GM18873 (cell line): ENCODE data around the gene TNFSF11.

ENCODE experiments used
- ATAC-seq: cut with Tn5 transposase; IDR thresholded peaks from one replicate; pipeline ENCODE4 v1.9.1; 2021; ENCODE audit warnings: mild to moderate bottlenecking, moderate library complexity, moderate number of reproducible peaks; ENCODE audit not compliant: unreplicated experiment, low FRiP score

Gene TNFSF11

GRCh38 chr13:42651936-42652641 is 78.1 kb downstream of the TNFSF11 start:
- ATAC-seq = no peak

- ATAC-seq = no peak
Measured at GRCh38 chr13:42652642-42653415, 78.9 kb downstream of the TNFSF11 start.

- ATAC-seq = no peak
Measured at GRCh38 chr13:42653679-42654078, 79.7 kb downstream of the TNFSF11 start.

DNA sequence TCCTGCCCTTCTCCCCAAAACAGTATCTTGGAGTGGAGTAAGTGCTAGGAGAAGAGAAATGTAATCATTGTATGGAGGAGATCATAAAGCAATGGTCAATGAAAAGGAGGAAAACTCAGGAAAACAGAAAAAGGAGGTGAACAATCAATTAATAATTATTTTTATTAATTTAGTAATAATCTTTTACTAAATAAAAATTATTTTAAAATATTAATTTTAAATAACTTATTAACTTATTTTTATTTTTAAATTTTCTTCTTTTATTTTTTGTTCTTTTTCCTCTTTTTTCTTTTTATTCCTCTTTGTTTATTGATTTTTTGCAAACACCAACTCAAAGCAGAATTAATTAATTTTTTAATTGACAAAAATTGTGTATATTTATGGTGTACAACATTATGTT is 80.3 kb downstream of the TNFSF11 start:
- no peak for ATAC-seq

- no peak for ATAC-seq
Measured at GRCh38 chr13:42654722-42655121, 80.8 kb downstream of the TNFSF11 start.

- ATAC-seq = no peak
Measured at GRCh38 chr13:42656161-42656560, 82.2 kb downstream of the TNFSF11 start.

GRCh38 chr13:42656958-42657357 is 83.0 kb downstream of the TNFSF11 start:
- ATAC-seq = no peak
